GM12878 (cell line): ENCODE results near the gene OR4S1. TPM values are rescaled to one million over a fixed set of nuclear protein-coding genes. Genes with fewer than 3 reads are reported as not detected.

Source experiments
- ATAC-seq: fragments of 200-7000 bp; cut with Tn5 transposase; 3 replicates; pipeline ENCODE4 v1.9.1; 2020; ENCODE audit warnings: mild to moderate bottlenecking, moderate library complexity
- BruUV-seq: library from RNA; stranded (reverse); fragments of 400-500 nt; replicated peaks from 2 replicates; lab custom pipeline; 2021; lab: Mats Ljungman, UMichigan
- CTCF ChIA-PET: fragments of 300-600 bp; sonication (Branson Sonifier 250); formaldehyde crosslinking; extraction: SDS; loops from one replicate; lab custom pipeline; 2021; ENCODE audit warnings: inconsistent platforms; lab: Yijun Ruan, JAX
- POLR2A ChIA-PET: fragments of 350-600 bp; formaldehyde crosslinking; extraction: SDS; loops from one replicate; lab custom pipeline; 2021; ENCODE audit warnings: inconsistent platforms; lab: Charles Lee
- RAD21 ChIA-PET: fragments of 300-600 bp; sonication (Branson Sonifier 250); formaldehyde crosslinking; loops from one replicate; lab custom pipeline; 2023; ENCODE audit warnings: antibody characterized with exemption; ENCODE audit not compliant: unreplicated experiment; lab: Charles Lee
- SMC1A ChIA-PET: fragments of 300-600 bp; sonication (Branson Sonifier 250); formaldehyde crosslinking; loops from one replicate; lab custom pipeline; 2023; ENCODE audit not compliant: unreplicated experiment, uncharacterized antibody; lab: Charles Lee
- DNase-seq: peaks from one replicate; pipeline ENCODE4 v3.0.0-alpha.2; 2011; ENCODE audit warnings: low read depth, low spot score
- FAIRE-seq: peaks from 3 replicates; lab custom pipeline; 2011; peaks lifted over from hg19 to GRCh38; lab: Jason Lieb, UNC
- H2AFZ ChIP-seq: 2 replicates; pipeline ENCODE4 v1.6.0; 2011; ENCODE audit warnings: low read depth, low read length, control low read depth; ENCODE audit not compliant: control insufficient read depth
- H3K27ac ChIP-seq: 2 replicates; pipeline ENCODE4 v1.5.1; 2011; ENCODE audit warnings: control low read depth; ENCODE audit not compliant: control insufficient read depth, insufficient read depth
- H3K27me3 ChIP-seq, 2 experiments: replicated peaks in 1 of 2; 2 replicates each; pipeline versions ENCODE4 v1.6.0 to v1.6.1; 2011; ENCODE audit warnings: low read length in 1 of 2; ENCODE audit not compliant: control insufficient read depth in 2 of 2, insufficient read depth in 2 of 2
- H3K36me3 ChIP-seq, 2 experiments: 2 replicates each; pipeline ENCODE4 v1.5.1; 2011; ENCODE audit warnings: low read length in 1 of 2; ENCODE audit not compliant: control insufficient read depth in 2 of 2, insufficient read depth in 2 of 2
- H3K4me1 ChIP-seq: 2 replicates; pipeline ENCODE4 v1.6.1; 2011; ENCODE audit warnings: mild to moderate bottlenecking, low read length, moderate library complexity, mixed read lengths; ENCODE audit not compliant: control insufficient read depth, insufficient read depth
- H3K4me2 ChIP-seq: 2 replicates; pipeline ENCODE4 v1.6.0; 2011; ENCODE audit warnings: control low read depth; ENCODE audit not compliant: control insufficient read depth, insufficient read depth
- H3K4me3 ChIP-seq: fragments of 200-600 bp; sonication (generic); 2 replicates; pipeline ENCODE4 v1.5.1; 2016
- H3K79me2 ChIP-seq: 2 replicates; pipeline ENCODE4 v1.6.0; 2011; ENCODE audit warnings: low read length; ENCODE audit not compliant: control insufficient read depth, insufficient read depth
- H3K9ac ChIP-seq: 2 replicates; pipeline ENCODE4 v1.8.0; 2011; ENCODE audit warnings: low read length, control low read depth, mixed read lengths; ENCODE audit not compliant: control insufficient read depth, insufficient read depth
- H3K9me3 ChIP-seq: replicated peaks from 3 replicates; pipeline ENCODE4 v1.5.1; 2011; ENCODE audit warnings: mild to moderate bottlenecking, low read length; ENCODE audit not compliant: control insufficient read depth, insufficient read depth
- H4K20me1 ChIP-seq: 2 replicates; pipeline ENCODE4 v1.6.0; 2011; ENCODE audit not compliant: control insufficient read depth, insufficient read depth
- BRCA1 ChIP-seq: IDR thresholded peaks from 2 replicates; pipeline ENCODE4 v1.6.1; 2011; ENCODE audit warnings: low read depth, low read length, improper control_type of control experiment
- CEBPB ChIP-seq, 2 experiments: fragments of 150-350 bp in 1 of 2; IDR thresholded peaks; 2 replicates each; pipeline ENCODE4 v1.6.1; 2012 to 2014; ENCODE audit warnings: low read depth in 2 of 2, low read length in 2 of 2, borderline replicate concordance in 1 of 2, inconsistent platforms in 1 of 2
- FOS ChIP-seq: IDR thresholded peaks from 3 replicates; pipeline ENCODE4 v1.6.1; 2011; ENCODE audit warnings: borderline replicate concordance; ENCODE audit not compliant: insufficient read length; ENCODE audit errors: extremely low read depth
- KAT2A ChIP-seq: conservative IDR thresholded peaks from 2 replicates; pipeline ENCODE4 v1.6.1; 2011; ENCODE audit warnings: low read depth, low read length; ENCODE audit not compliant: control insufficient read depth
- NR2F1 ChIP-seq: fragments of 450-650 bp; conservative IDR thresholded peaks from 2 replicates; pipeline ENCODE4 v1.6.1; 2017; ENCODE audit warnings: mild to moderate bottlenecking
- RAD21 ChIP-seq: IDR thresholded peaks from 2 replicates; pipeline ENCODE4 v1.6.1; 2011; ENCODE audit warnings: mild to moderate bottlenecking, low read depth, low read length, moderate library complexity; ENCODE audit not compliant: insufficient read depth
- SMC3 ChIP-seq: IDR thresholded peaks from 2 replicates; pipeline ENCODE4 v1.6.1; 2011; ENCODE audit warnings: low read length, improper control_type of control experiment, borderline replicate concordance
- TCF3 ChIP-seq: IDR thresholded peaks from 2 replicates; pipeline ENCODE4 v1.6.1; 2012; ENCODE audit warnings: low read depth, mild to moderate bottlenecking, low read length, borderline replicate concordance; ENCODE audit not compliant: insufficient read depth
- WGBS: methylation state at CpG from one replicate; pipeline ENCODE4 v1.1.6; 2016; ENCODE audit warnings: low lambda C conversion rate; ENCODE audit not compliant: insufficient replicate concordance, insufficient coverage; ENCODE audit errors: missing lambda C conversion rate; 5-methylcytosine and 5-hydroxymethylcytosine counted together
- in situ Hi-C: fragments of 300-500 bp; cut with MboI; formaldehyde crosslinking; loops from 9 replicates; pipeline ENCODE4 v1.14.3; 2018; ENCODE audit warnings: mixed read lengths
- intact Hi-C: fragments of 100-400 bp; cut with micrococcal nuclease; formaldehyde crosslinking; loops from one replicate; pipeline ENCODE4 v1.14.2; 2022; ENCODE audit not compliant: unreplicated experiment
- polyA plus RNA-seq, 11 experiments: library from polyadenylated mRNA; depleted of rRNA in 4 of 11; unstranded in 6 of 11; stranded (reverse) in 5 of 11; fragments of >200 nt; fragmentation: Nextera tagmentation in 4 of 11; fragmentation: Illumina TruSeq in 1 of 11; extraction: Ambion mirVana in 4 of 11; extraction: Trizol in 1 of 11; gene quantifications; 1 replicate in 1 of 11; 2 replicates in 10 of 11; pipeline versions ENCODE4 v1.2.1 to v1.2.3, GENCODE V29; 2011 to 2016; ENCODE audit warnings: inconsistent platforms in 2 of 11, missing spikeins in 2 of 11, low read depth in 1 of 11
- total RNA-seq, 4 experiments: library from RNA; depleted of rRNA in 3 of 4; stranded (reverse); fragments of >200 nt in 3 of 4; fragmentation: Illumina TruSeq in 1 of 4; extraction: Trizol in 1 of 4; gene quantifications; 2 replicates each; pipeline versions ENCODE4 v1.2.1 to v1.2.3, GENCODE V29; 2013 to 2021
- TF ChIP-seq, protein P1 (sequence below), 3 experiments: IDR thresholded peaks in 2 of 3; conservative IDR thresholded peaks in 1 of 3; 2 replicates each; pipeline ENCODE4 v1.5.1; 2011; ENCODE audit warnings: low read depth in 3 of 3, low read length in 3 of 3, mild to moderate bottlenecking in 3 of 3, control low read depth in 2 of 3, moderate library complexity in 2 of 3, inconsistent platforms in 1 of 3, mixed read lengths in 1 of 3; ENCODE audit not compliant: control insufficient read depth in 2 of 3, insufficient read depth in 1 of 3; ENCODE audit errors: extremely low read depth in 1 of 3
- TF ChIP-seq, protein P2 (sequence below): fragments of 450-650 bp; formaldehyde crosslinking; IDR thresholded peaks from 2 replicates; pipeline ENCODE4 v1.4.0; 2022; ENCODE audit warnings: mild to moderate bottlenecking, moderate library complexity

The OR4S1 gene
- total and polyA plus RNA-seq, 10 of the 15 experiments (the other 5 are each of a cell fraction or from before 2014, with no cell fraction given) = not detected

DNA sequence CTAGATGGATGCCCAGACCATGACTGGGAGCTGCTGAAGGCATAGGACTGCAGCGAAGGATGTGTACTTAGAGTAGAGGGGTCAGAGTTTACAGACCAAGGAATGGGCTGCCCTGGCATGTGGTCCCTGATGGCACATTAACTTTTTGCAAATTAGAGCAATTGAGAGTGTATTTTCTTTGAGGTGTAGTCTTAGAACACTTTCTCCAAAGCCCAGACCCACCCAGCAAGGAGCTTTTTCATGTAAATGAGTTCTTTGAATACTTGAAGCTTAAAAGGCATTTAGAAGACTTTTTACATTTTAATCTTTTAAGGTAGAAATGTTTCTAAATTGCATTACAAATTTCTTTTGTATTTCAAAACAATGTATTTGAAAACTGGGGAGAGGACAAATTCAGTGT, 33.4 kb upstream of the OR4S1 start:
- H3K27ac ChIP-seq = no peak overlapping the region
- no peaks in the 10 kb centered on the region for H3K79me2 ChIP-seq
- BruUV-seq = no TSS peak
- FAIRE-seq = no peak
- DNase-seq = no peak
- RAD21 ChIA-PET = no interaction called here
- no peaks in the 10 kb centered on the region for H3K27me3 ChIP-seq
- intact Hi-C loops (no loop called here), in situ Hi-C loops (no loop called here)
- POLR2A ChIA-PET = no interaction called here
- H3K9ac ChIP-seq = no peak overlapping the region
- TF ChIP-seq KAT2A (no peak), CEBPB (IDR thresholded peaks at IDR 0.05; ENCODE audit: borderline replicate concordance in 1 of 2, low read depth in 2 of 2, low read length in 2 of 2) (no peak), BRCA1 (no peak), TCF3 (no peak), FOS (no peak)
- no peak for ATAC-seq
- SMC1A ChIA-PET = interaction anchor here (1.6 kb wide), 1 partner anchor 10 kb away, joined by 4 read pairs; no protein-coding TSS in a partner anchor
- H3K9me3 ChIP-seq = no peaks in the 10 kb centered on the region
- no peak overlapping the region for H3K4me3 ChIP-seq
- no peaks in the 10 kb centered on the region for H3K4me1 ChIP-seq
- CTCF ChIA-PET = no interaction called here
- H3K36me3 ChIP-seq = no peaks in the 10 kb centered on the region
- no peak overlapping the region for H2AFZ ChIP-seq
- H3K4me2 ChIP-seq = no peak overlapping the region
- H4K20me1 ChIP-seq = no peaks in the 10 kb centered on the region
- WGBS = 0% methylated on average over 1 of the region's 1 CpG

DNA sequence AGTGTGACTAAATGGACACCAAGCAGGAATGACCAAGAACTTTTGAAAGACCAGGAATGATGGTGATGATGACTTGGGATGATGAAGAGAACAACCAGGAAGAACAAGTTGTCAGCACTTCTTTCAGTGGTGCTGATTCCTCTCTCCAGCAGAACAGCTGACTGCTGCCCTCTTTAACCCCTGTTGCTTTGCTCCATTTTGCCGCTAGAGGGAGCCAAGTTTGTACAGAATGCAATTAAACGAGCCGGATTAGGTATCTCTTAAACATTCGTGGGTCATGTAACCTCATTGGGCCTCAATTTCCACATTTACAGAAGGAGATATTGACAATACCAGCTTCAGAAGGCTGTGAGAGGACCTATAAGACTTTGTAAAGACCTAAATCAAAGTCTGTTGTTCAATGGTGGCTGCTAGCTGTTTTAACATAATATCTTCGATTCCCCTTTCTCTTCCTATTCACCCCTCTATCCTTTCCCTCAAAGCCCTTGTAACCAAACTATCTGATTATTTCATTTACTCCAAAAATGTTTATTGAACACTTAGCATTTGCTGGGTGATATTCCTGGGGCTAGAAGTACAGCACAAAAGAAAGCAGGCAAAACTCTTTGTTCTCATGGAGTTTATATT, 1.9 kb downstream of the OR4S1 start:
- Histone ChIP-seq H3K27me3 (no peaks in the 10 kb centered on the region), H4K20me1 (no peaks in the 10 kb centered on the region), H3K36me3 (no peaks in the 10 kb centered on the region), H3K4me3 (no peak overlapping the region), H3K79me2 (no peaks in the 10 kb centered on the region), H3K4me2 (no peak overlapping the region), H2AFZ (no peak overlapping the region), H3K4me1 (no peaks in the 10 kb centered on the region), H3K27ac (no peak overlapping the region), H3K9ac (no peak overlapping the region), H3K9me3 (no peaks in the 10 kb centered on the region)
- ChIA-PET SMC1A (interaction anchor here (0.7 to 1.6 kb wide), 2 partner anchors 191 to 1687 kb away, joined by 3 to 4 read pairs; no protein-coding TSS in a partner anchor), RAD21 (interaction anchor here (0.9 to 1.7 kb wide), 4 partner anchors 27 to 1687 kb away, joined by 3 to 6 read pairs (median 4); no protein-coding TSS in a partner anchor), CTCF (interaction anchor here (0.6 to 2.3 kb wide), 12 partner anchors 9 to 1688 kb away, joined by 3 to 21 read pairs (median 3); no protein-coding TSS in a partner anchor), POLR2A (no interaction called here)
- ATAC-seq (peak; percentile 85), FAIRE-seq (peak; percentile 83), DNase-seq (no peak)
- in situ Hi-C loops (loop anchor here (10.0 to 25.0 kb wide), 2 partner anchors 371 to 1217 kb away; no protein-coding TSS in a partner anchor), intact Hi-C loops (loop anchor here (2.0 to 5.0 kb wide), 3 partner anchors 135 to 1689 kb away; no protein-coding TSS in a partner anchor)
- BruUV-seq = no TSS peak
- WGBS = 23% methylated on average over 5 of the region's 5 CpGs
- TF ChIP-seq RAD21 = peak; percentile 93
- TF ChIP-seq, protein P1, sequence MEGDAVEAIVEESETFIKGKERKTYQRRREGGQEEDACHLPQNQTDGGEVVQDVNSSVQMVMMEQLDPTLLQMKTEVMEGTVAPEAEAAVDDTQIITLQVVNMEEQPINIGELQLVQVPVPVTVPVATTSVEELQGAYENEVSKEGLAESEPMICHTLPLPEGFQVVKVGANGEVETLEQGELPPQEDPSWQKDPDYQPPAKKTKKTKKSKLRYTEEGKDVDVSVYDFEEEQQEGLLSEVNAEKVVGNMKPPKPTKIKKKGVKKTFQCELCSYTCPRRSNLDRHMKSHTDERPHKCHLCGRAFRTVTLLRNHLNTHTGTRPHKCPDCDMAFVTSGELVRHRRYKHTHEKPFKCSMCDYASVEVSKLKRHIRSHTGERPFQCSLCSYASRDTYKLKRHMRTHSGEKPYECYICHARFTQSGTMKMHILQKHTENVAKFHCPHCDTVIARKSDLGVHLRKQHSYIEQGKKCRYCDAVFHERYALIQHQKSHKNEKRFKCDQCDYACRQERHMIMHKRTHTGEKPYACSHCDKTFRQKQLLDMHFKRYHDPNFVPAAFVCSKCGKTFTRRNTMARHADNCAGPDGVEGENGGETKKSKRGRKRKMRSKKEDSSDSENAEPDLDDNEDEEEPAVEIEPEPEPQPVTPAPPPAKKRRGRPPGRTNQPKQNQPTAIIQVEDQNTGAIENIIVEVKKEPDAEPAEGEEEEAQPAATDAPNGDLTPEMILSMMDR (IDR thresholded peaks at IDR 0.05 in 2 of 3, conservative IDR thresholded peaks at IDR 0.05 in 1 of 3; ENCODE audit: control insufficient read depth in 2 of 3, extremely low read depth in 1 of 3, insufficient read depth in 1 of 3, low read depth in 3 of 3, low read length in 3 of 3) = peak; percentile 86 to 96 (median 90)
- TF ChIP-seq, protein P2, sequence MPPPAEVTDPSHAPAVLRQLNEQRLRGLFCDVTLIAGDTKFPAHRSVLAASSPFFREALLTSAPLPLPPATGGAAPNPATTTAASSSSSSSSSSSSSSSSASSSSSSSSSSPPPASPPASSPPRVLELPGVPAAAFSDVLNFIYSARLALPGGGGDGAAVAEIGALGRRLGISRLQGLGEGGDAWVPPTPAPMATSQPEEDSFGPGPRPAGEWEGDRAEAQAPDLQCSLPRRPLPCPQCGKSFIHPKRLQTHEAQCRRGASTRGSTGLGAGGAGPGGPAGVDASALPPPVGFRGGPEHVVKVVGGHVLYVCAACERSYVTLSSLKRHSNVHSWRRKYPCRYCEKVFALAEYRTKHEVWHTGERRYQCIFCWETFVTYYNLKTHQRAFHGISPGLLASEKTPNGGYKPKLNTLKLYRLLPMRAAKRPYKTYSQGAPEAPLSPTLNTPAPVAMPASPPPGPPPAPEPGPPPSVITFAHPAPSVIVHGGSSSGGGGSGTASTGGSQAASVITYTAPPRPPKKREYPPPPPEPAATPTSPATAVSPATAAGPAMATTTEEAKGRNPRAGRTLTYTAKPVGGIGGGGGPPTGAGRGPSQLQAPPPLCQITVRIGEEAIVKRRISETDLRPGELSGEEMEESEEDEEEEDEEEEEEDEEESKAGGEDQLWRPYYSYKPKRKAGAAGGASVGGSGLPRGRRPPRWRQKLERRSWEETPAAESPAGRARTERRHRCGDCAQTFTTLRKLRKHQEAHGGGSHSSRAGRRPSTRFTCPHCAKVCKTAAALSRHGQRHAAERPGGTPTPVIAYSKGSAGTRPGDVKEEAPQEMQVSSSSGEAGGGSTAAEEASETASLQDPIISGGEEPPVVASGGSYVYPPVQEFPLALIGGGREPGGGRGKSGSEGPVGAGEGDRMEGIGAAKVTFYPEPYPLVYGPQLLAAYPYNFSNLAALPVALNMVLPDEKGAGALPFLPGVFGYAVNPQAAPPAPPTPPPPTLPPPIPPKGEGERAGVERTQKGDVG (CRISPR knock-in tag) = no peak
- peak; percentile 78 for TF ChIP-seq NR2F1
- peak; percentile 65 for TF ChIP-seq SMC3
